Measurements from ENCODE around the gene FDX2.

The FDX2 gene

DNA sequence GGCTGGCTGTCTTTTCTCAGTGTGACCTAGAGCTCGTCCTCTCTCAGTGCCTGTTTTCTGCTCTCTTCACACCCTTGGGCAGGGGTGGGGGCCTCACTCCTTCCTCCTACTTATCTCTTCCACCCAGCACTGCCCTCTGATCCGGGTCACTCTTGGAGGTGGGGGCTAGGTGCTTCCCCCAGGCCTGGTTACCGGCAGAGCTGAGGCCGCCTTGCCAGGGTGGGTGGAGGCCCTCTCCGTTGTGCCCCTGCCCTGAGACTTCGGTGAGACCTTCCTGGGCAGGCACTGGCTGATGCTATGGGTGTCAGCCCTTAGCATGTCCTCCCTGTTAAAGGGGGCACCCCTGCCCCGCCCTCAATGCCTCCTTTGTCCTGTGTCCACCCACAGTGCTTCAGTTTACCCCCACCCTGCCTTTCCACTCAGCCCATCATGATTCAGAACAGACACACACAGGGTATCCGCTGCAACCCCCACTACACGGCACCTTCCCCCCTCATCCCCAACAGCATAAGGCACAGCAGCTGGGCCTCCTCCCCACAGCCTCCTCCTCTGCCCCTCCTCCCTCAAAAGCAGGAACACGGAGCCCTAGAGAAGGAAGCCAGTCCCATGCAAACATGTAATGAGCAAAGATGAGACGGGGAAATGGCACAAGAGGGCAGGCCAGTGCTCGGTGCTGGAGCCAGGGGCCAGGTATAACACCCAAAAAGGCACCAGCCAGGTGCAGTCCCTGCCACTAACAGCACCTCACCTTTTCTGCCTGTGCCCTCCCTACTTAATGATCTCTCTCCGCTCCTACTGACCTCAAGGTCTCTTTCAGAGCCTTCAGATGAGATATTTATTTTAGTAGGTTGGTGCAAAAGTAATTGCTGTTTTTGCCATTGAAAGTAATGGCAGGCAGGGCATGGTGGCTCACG, 16.0 kb downstream of the FDX2 start:
- no peak for DNase-seq

DNA sequence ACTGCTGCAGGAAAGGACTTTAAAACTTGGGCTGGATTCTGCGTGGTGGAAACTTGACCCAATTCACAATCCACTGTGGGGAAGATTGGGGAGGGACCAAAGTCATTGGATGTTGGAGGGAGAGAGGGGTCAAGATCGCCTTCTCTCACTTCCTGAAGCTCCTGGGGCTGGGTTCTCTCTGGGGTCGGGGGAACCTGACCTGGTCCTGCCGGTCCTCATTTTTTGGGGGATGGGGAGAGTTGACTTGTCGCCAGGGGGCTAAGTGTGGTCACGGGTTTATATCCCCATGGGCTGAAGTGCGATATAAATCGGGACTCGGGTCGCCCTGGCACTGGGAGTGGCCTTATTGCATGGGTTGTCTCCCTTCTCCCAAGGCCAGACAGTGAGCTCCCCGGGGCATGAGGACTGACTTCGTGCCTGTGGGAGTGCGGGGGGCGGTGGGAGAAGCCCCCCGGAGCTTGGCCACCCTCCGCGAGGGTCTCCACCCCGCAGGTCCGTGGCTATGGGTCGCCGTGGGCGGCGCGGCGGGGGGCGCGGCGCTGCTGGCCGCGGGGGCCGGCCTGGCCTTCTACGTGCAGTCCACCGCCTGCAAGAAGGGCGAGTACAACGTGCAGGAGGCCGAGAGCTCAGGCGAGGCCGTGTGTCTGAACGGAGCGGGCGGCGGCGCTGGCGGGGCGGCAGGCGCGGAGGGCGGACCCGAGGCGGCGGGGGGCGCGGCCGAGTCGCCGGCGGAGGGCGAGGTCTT, 19.8 kb downstream of the FDX2 start:
- no peak for DNase-seq

DNA sequence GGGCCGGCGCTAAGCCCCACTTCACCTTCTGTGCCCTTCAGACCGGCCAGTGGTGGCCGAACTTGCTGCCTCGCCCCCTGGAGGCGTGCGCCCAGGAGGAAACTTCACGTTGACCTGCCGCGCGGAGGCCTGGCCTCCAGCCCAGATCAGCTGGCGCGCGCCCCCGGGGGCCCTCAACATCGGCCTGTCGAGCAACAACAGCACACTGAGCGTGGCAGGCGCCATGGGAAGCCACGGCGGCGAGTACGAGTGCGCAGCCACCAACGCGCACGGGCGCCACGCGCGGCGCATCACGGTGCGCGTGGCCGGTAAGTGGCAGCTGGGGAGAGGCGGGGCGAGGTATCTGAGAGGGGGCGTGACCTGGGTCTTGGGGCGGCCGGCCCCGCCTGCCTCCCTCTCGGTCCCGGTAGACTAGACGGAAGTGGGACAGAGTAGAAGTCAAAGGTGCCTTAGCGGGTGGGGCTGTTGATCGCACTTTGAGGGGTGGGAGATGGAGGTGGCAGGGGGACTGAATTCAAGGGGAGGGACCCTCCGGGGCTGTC, 20.4 kb downstream of the FDX2 start:
- DNase-seq = peak; percentile 54

DNA sequence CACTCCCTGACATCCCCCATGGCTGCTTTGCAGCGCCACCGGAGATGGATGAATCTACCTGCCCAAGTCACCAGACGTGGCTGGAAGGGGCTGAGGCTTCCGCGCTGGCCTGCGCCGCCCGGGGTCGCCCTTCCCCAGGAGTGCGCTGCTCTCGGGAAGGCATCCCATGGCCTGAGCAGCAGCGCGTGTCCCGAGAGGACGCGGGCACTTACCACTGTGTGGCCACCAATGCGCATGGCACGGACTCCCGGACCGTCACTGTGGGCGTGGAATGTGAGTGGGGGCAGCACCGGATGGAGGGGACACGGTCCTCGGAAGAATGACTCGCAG, 21.5 kb downstream of the FDX2 start:
- no peak for DNase-seq

DNA sequence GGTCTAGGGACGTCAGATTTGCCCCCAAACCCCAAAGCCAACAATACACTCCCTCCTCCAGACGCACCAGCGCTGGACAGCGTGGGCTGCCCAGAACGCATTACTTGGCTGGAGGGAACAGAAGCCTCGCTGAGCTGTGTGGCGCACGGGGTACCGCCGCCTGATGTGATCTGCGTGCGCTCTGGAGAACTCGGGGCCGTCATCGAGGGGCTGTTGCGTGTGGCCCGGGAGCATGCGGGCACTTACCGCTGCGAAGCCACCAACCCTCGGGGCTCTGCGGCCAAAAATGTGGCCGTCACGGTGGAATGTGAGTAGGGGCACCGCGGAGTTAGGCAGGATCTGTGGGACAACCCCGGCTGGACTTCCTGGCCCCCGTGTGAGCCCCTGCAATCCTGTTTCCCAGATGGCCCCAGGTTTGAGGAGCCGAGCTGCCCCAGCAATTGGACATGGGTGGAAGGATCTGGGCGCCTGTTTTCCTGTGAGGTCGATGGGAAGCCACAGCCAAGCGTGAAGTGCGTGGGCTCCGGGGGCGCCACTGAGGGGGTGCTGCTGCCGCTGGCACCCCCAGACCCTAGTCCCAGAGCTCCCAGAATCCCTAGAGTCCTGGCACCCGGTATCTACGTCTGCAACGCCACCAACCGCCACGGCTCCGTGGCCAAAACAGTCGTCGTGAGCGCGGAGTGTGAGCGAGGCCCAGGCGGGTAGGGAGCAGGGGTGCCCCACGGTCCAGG, 22.0 kb downstream of the FDX2 start:
- no peak for DNase-seq

DNA sequence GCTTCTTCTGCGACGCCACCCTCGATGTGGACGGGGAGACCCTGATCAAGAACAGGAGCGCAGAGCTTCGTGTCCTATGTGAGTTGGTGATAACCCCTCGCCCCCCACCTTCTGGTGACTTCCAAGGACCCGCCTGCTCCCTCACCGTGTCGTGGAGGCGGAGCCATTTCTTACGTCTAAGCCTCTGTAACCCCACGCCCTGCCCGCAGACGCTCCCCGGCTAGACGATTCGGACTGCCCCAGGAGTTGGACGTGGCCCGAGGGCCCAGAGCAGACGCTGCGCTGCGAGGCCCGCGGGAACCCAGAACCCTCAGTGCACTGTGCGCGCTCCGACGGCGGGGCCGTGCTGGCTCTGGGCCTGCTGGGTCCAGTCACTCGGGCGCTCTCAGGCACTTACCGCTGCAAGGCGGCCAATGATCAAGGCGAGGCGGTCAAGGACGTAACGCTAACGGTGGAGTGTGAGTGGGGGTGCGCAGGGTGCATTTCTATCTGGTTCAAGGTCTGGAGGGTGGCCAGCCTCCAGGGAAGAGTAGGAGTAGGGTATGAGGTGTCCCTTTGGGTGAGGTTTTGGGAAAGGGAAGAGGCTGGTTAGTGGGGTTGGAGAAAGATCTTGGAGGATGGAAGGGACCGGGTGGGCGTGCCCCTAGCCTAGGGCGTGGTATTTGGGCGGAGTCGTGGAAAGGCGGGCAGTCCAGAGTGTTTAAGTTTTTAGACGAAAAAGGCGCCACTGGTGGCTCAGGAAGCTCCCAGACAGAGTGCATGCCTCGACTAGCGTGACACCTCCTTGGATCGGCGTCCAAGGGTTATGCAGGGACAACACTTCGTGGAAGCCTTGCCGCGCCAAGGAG, 22.8 kb downstream of the FDX2 start:
- no peak for DNase-seq

DNA sequence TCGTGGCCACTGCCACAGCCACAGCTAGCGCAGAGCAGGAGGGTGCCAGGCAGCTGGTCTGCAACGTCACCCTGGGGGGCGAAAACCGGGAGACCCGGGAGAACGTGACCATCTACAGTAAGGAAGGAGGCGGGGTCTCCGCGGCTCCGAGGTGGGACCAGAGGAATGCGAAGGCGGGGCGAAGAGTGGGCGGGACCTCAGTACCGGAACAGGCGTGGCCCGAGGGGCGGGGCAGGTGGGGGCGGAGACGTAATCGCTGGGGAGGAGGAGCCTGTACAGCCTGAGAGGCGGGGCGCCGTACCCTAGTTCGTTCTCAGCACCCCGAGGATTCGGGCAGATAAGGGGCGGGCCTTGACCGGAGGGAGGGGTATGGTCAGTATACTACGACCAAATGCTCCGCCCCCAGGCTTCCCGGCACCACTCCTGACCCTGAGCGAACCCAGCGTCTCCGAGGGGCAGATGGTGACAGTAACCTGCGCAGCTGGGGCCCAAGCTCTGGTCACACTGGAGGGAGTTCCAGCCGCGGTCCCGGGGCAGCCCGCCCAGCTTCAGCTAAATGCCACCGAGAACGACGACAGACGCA, 23.5 kb downstream of the FDX2 start:
- peak; percentile 82 for DNase-seq

DNA sequence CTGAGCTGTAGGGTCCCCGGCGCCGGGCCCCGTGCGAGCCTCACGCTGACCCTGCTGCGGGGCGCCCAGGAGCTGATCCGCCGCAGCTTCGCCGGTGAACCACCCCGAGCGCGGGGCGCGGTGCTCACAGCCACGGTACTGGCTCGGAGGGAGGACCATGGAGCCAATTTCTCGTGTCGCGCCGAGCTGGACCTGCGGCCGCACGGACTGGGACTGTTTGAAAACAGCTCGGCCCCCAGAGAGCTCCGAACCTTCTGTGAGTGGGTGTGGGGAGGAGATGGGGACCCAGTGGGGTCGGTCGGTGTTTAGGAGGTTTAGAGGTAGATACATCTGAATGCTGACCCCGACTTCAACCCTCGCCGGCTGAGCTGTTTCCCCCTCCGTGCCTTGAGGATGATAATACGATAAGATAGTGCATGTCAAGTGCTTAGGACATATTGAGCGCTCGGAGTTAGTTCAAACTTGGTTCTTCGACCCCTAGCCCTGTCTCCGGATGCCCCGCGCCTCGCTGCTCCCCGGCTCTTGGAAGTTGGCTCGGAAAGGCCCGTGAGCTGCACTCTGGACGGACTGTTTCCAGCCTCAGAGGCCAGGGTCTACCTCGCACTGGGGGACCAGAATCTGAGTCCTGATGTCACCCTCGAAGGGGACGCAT, 24.1 kb downstream of the FDX2 start:
- no peak for DNase-seq

DNA sequence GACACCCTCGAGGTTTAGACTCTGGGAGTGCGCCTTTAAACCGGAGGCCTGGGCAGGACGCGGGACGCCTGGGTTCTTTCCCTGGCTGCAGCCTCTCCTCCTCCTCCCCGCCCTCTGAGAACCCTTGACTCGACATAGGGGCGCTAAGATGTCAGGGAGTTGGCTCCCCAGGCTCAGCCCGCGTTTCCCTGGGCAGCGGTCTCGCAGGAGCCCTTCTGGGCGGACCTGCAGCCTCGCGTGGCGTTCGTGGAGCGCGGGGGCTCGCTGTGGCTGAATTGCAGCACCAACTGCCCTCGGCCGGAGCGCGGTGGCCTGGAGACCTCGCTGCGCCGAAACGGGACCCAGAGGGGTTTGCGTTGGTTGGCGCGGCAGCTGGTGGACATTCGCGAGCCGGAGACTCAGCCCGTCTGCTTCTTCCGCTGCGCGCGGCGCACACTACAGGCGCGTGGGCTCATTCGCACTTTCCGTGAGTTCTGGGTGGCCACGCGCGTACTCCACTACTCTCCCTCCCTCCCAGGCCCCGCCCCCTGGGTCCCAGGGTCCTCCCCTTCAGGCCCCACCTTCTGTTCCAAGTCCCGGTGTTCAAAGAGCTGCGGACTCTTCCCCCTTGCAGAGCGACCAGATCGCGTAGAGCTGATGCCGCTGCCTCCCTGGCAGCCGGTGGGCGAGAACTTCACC, 24.8 kb downstream of the FDX2 start:
- DNase-seq = peak; percentile 58

DNA sequence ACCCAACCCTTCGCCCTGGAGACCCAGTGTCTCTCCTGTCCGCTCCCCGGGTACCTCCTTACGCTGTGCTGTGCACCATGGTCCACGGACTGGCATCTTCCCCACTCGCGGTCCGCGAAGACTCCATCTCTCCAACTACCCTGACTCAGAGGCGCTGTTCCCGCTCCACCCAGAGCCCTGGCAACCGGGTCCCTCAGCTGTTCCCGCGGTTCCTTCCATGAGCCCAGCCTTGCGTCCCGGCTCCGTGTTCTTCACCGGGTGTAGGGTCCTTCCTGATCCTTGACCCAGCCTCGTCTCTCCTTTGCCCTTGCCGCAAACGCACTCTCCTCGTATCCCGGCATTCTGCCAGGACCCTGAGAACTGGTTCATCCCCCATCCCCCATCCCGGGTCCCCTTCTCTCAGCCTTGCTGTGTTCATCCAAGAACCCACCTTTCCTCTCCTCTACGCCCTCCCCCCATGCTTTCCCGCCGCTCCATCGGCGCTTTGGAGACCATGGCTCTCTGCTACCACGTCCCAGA, 25.4 kb downstream of the FDX2 start:
- no peak for DNase-seq

DNA sequence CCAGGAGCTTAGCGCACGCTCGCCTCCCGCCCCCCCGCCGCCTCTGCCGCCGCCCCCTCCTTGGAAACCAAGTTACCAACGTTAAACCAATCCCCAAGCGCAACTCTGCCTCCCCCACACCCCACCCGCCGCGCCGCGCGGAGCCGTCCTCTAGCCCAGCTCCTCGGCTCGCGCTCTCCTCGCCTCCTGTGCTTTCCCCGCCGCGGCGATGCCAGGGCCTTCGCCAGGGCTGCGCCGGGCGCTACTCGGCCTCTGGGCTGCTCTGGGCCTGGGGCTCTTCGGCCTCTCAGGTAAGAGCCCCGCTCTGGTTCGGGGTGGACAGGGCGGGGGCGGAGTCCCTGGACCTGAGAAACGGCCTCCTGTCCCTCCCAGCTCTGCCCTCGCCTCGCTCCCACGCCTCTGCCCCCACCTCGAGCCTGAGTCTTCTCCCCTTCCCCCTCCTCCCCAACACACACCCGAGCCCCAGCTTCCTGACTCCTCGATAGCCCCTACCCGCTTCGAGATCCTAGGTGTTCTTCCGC, 25.9 kb downstream of the FDX2 start, which contains the start of gene ICAM5:
Gene ICAM5, plus strand, starts transcription at position 117 of the 521 bp plus-strand sequence. Its CDS starts 92 bp downstream, at position 209.
- peak; percentile 32 for DNase-seq

DNA sequence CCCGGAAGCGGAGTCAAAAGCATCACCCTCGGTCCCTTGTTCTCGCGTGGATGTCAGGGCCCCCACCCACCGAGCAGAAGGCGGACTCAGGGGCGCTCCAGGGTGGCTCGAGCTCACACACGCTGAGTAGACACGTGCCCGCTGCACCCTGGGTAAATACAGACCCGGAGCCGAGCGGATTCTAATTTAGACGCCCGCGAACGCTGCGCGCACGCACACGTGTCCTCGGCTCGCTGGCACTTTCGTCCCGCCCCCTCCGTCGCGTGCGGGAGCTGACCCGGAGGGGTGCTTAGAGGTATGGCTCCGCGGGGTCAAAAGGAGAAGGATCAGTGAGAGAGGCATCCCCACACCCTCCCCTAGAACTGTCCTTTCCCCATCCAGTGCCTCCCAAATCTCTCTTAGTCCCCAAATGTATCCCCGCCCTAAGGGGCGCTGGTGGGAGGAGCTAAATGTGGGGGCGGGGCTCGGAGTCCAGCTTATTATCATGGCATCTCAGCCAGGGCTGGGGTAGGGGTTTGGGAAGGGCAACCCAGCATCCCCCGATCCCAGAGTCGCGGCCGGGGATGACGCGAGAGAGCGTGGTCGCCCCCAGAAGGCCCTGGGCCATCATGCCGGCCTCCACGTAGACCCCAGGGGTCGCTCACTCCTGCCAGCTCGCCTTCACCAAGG, 26.5 kb downstream of the FDX2 start:
- peak; percentile 74 for DNase-seq

DNA sequence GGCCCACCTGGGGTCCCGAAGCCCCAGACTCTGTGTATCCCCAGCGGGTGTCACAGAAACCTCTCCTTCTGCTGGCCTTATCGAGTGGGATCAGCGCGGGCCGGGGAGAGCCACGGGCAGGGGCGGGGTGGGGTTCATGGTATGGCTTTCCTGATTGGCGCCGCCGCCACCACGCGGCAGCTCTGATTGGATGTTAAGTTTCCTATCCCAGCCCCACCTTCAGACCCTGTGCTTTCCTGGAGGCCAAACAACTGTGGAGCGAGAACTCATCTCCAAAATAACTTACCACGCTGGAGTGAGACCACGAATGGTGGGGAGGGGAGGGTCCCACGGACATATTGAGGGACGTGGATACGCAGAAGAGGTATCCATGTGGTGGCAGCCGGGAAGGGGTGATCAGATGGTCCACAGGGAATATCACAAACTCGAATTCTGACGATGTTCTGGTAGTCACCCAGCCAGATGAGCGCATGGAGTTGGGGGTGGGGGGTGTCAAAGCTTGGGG, 27.1 kb downstream of the FDX2 start:
- peak; percentile 60 for DNase-seq

DNA sequence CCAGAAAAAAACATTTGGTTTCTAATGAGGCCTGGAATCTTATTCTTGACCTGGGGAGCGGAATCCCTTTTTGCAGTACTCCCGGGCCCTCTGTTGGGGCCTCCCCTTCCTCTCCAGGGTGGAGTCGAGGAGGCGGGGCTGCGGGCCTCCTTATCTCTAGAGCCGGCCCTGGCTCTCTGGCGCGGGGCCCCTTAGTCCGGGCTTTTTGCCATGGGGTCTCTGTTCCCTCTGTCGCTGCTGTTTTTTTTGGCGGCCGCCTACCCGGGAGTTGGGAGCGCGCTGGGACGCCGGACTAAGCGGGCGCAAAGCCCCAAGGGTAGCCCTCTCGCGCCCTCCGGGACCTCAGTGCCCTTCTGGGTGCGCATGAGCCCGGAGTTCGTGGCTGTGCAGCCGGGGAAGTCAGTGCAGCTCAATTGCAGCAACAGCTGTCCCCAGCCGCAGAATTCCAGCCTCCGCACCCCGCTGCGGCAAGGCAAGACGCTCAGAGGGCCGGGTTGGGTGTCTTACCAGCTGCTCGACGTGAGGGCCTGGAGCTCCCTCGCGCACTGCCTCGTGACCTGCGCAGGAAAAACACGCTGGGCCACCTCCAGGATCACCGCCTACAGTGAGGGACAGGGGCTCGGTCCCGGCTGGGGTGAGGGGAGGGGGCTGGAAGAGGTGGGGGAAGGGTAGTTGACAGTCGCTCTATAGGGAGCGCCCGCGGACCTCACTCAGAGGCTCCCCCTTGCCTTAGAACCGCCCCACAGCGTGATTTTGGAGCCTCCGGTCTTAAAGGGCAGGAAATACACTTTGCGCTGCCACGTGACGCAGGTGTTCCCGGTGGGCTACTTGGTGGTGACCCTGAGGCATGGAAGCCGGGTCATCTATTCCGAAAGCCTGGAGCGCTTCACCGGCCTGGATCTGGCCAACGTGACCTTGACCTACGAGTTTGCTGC, 28.7 kb downstream of the FDX2 start, which contains the start of gene ICAM4:
Gene ICAM4, plus strand, starts transcription at position 153 of the 935 bp plus-strand sequence. Its CDS starts 58 bp downstream, at position 211.
- no peak for DNase-seq

DNA sequence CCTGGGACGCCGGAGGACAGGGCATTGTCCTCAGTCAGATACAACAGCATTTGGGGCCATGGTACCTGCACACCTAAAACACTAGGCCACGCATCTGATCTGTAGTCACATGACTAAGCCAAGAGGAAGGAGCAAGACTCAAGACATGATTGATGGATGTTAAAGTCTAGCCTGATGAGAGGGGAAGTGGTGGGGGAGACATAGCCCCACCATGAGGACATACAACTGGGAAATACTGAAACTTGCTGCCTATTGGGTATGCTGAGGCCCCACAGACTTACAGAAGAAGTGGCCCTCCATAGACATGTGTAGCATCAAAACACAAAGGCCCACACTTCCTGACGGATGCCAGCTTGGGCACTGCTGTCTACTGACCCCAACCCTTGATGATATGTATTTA, 30.4 kb downstream of the FDX2 start:
- no peak for DNase-seq

DNA sequence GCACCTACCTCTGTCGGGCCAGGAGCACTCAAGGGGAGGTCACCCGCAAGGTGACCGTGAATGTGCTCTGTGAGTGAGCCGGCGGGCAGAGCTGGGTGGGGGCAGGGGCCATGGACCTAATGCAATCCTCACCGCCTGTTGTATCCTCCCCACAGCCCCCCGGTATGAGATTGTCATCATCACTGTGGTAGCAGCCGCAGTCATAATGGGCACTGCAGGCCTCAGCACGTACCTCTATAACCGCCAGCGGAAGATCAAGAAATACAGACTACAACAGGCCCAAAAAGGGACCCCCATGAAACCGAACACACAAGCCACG, 30.9 kb downstream of the FDX2 start:
- no peak for DNase-seq

DNA sequence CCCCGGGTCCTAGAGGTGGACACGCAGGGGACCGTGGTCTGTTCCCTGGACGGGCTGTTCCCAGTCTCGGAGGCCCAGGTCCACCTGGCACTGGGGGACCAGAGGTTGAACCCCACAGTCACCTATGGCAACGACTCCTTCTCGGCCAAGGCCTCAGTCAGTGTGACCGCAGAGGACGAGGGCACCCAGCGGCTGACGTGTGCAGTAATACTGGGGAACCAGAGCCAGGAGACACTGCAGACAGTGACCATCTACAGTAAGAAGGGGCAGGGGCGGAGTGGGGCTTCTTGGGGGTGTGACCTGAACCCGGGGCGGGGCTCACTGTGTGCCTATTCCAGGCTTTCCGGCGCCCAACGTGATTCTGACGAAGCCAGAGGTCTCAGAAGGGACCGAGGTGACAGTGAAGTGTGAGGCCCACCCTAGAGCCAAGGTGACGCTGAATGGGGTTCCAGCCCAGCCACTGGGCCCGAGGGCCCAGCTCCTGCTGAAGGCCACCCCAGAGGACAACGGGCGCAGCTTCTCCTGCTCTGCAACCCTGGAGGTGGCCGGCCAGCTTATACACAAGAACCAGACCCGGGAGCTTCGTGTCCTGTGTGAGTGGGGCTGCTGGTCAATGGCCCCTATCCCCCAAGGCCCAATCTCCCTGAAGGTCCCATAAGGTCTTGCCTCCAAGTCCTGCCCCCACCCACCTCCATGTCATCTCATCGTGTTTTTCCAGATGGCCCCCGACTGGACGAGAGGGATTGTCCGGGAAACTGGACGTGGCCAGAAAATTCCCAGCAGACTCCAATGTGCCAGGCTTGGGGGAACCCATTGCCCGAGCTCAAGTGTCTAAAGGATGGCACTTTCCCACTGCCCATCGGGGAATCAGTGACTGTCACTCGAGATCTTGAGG, 31.5 kb downstream of the FDX2 start:
- no peak for DNase-seq
